MG63 (cell line): ENCODE results near the gene NAPB. TPM values are rescaled to one million over a fixed set of nuclear protein-coding genes. Genes with fewer than 3 reads are reported as not detected.
"Not testable (repeated sequence)": the region's sequence is repeated elsewhere in the genome, so short reads cannot be mapped to it uniquely, and the experiment has no call there.

ENCODE experiments used
- DNase-seq: peaks from one replicate; pipeline ENCODE4 v3.0.0-alpha.2; 2020
- H3K27me3 ChIP-seq: fragments of 250-450 bp; sonication (Bioruptor Pico); 2 replicates; pipeline ENCODE4 v1.5.1; 2020; ENCODE audit warnings: mild to moderate bottlenecking, moderate library complexity
- H3K36me3 ChIP-seq: fragments of 250-450 bp; sonication (Bioruptor Pico); 2 replicates; pipeline ENCODE4 v1.5.1; 2020; ENCODE audit warnings: mild to moderate bottlenecking, moderate library complexity
- H3K4me3 ChIP-seq: fragments of 250-450 bp; sonication (Bioruptor Pico); 2 replicates; pipeline ENCODE4 v1.5.1; 2020; ENCODE audit warnings: mild to moderate bottlenecking, moderate library complexity
- H3K9me3 ChIP-seq: fragments of 250-450 bp; sonication (Bioruptor Pico); 2 replicates; pipeline ENCODE4 v1.5.1; 2020; ENCODE audit warnings: mild to moderate bottlenecking, moderate library complexity
- total RNA-seq: library from RNA; depleted of rRNA; stranded (reverse); fragments of >200 nt; shearing (Covaris generic); gene quantifications from 2 replicates; pipeline ENCODE4 v1.2.3, GENCODE V29; 2014; ENCODE audit warnings: low replicate concordance; rRNA removed

Gene NAPB
- 0.82 and 2.6 TPM in 2 replicates for total RNA-seq

DNA sequence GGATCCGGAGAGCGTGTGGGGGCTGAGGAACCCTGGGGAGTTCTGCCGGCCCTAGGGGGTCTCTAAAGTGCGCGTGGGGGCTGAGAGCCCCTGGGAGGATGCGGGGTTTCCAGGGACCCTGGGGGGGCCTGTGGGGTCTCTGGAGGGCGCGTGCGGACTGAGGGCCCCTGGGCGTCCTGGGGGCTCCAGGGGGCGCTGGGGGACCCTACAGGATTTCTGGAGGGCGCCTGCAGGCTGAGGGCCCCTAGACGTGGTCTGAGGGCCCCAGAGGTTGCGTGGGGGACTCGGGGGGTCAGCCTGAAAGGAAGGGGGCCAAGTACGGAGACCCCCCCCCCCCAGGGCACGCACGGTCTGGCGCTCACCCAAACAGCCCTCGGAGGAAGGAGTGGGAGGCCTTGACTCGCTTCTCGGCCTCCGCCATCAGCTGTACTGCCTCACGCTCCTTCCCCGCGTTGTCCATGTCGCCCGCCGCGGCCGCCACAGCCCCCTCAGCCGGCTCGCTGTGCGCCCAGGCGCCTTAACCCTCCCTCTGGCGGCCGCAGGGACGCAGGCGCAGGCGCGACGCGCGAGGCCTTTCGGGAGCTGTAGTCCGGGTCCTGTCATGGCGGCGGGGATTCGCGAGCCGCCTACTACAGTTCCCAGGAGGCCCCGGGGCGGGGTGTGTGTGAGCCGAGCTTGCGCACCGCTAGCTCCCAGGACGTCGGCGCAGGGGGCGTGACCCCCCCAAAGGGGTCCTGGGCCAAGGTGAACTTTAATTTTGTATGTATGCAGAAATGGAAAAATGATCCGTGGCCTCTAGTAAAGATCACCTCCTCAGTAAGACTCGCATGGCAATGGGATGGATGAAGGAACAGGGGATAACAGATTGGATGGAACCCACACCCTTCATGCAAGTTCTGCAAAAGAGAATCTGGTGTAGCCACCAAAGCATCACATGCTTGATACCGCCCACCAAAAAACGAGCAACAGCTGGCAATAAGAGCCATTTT, at the start of gene NAPB:
Gene NAPB, minus strand, starts transcription at position 546 of the 989 bp plus-strand sequence. Its CDS starts 86 bp downstream, at position 460.
- peak within 1 kb of the TSS; percentile 73 for H3K4me3 ChIP-seq
- no peaks in the 10 kb centered on the region for H3K36me3 ChIP-seq
- no peaks in the 10 kb centered on the region for H3K27me3 ChIP-seq
- DNase-seq: peak; percentile 88
- no peaks in the 10 kb centered on the region for H3K9me3 ChIP-seq

DNA sequence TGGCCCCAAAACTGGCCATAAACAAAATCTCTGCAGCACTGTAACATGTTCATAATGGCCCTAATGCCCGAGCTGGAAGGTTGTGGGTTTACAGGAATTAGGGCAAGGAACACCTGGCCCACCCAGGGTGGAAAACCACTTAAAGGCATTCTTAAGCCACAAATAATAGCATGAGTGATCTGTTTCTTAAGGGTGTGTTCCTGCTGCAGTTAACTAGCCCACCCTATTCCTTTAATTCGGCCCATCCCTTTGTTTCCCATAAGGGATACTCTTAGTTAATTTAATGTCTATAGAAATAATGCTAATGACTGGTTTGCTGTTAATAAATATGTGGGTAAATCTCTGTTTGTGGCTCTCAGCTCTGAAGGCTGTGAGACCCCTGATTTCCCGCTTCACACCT, 45.7 kb upstream of the NAPB start:
- DNase-seq, H3K36me3 ChIP-seq, H3K4me3 ChIP-seq: not testable (repeated sequence)

DNA sequence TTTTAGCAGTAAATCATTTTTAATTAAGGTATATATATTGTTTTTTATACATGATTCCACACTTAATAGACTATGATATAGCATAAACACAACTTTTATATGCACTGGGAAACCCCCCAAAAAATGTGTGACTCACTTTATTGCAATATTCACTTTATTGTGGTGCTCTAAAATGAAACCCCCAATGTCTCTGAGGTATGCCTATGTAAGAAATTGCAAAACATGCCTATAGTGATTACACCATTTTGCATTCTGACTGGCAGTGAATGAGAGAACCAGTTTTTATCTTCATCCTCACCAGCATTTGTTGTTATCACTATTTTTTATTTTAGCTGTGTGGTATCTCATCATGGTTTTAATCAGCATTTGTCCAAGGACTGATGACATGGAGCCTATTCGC, 39.9 kb upstream of the NAPB start:
- Histone ChIP-seq H3K9me3 (no peaks in the 10 kb centered on the region), H3K27me3 (no peaks in the 10 kb centered on the region), H3K36me3 (no peaks in the 10 kb centered on the region), H3K4me3 (no peak overlapping the region)
- no peak for DNase-seq

More for the DNA sequence above, 45.7 kb upstream of the NAPB start:
- not testable (repeated sequence) for H3K27me3 ChIP-seq, H3K9me3 ChIP-seq

DNA sequence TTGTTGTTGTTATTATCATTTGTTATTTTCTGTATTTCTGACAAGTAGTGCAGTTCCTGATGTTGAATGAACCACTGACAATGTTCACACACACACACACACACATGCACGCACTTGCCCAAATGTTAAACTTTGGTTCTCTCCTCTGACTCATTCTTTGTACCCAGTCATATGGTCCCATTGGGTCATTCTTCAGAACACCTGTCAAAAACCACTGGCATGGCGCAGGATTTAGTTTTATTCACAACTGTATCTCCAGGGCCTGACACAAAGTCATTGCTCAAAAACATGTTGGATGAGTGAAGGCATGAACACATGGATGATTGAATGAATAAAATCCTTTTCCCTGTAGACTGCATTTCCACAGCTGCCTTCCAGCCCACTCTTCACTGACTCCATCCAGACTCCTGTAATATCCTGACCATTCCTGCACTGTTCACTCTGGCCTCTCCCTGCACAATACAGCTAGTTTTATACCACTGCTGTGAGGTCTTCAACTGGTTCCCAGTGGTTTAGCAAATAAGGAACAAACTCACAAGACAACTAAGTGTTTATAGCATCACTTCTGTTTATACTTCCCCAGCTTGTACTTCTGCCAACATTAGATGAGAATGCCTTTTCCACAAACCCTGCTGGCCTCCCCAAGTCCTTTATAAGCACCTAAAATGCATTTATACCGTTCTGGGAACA, 38.3 kb upstream of the NAPB start:
- DNase-seq: no peak
- Histone ChIP-seq H3K4me3 (no peak overlapping the region), H3K27me3 (no peaks in the 10 kb centered on the region), H3K9me3 (no peaks in the 10 kb centered on the region), H3K36me3 (no peaks in the 10 kb centered on the region)

DNA sequence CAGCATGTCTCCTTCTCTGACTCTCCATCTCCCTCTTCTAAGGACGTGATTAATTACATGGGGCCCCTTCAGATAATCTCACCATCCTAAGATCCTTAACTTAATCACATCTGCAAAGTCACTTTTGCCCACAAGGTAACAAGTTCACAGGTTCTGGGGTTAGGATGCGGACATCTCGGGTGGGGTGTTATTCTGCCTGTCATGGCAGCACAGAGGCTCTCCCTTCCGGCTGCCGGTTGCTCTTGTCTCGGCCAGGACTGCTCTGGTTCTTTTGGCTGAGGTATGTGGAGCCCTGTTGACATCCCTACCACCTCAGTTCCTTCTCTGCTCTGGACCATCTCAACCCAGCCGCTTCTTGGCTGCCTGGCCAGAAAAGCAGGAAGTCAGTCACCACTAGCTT, 35.6 kb upstream of the NAPB start:
- H3K36me3 ChIP-seq: no peaks in the 10 kb centered on the region
- DNase-seq: no peak
- no peaks in the 10 kb centered on the region for H3K9me3 ChIP-seq
- no peaks in the 10 kb centered on the region for H3K27me3 ChIP-seq
- no peak overlapping the region for H3K4me3 ChIP-seq

DNA sequence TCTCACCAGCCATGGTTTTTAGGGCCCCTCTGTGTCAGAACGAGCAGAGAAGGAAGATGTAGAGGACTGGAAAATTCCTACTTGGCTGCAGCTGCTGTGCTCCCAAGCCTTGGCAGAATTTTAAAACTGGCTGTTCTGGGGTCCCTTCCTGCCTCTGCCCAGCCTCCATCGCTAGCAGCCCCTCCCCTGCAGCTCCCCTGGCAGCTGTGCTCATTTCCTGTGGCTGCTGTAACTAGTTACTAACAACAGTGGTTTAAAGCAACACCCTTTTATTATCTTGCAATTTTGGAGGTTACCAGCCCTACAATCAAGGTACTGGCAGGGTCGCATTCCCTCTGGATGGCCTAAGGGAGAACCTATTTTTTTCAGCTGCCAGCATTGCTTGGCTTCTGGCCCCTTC, 35.1 kb upstream of the NAPB start:
- no peaks in the 10 kb centered on the region for H3K36me3 ChIP-seq
- no peaks in the 10 kb centered on the region for H3K27me3 ChIP-seq
- no peak for DNase-seq
- no peaks in the 10 kb centered on the region for H3K9me3 ChIP-seq
- H3K4me3 ChIP-seq: no peak overlapping the region

DNA sequence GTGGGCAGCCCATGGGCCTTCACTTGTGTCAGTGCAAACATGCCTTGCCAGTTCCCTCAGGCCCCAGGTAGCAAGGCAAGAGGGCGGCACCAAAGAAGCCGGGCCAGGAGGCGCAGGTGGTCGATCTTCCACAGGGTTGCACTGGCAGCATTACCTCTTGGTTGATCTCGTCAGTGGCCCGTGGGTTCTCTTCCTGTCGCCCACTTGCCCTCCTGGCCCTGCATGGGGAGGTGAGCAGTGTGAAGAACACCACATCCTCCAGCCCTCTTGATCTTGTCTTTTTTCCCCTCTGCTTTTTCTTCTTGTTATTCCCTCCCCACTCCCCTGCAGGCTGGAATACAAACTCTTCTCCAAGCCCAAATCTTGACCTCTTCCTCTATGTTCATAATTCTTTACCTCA, 34.4 kb upstream of the NAPB start:
- no peaks in the 10 kb centered on the region for H3K36me3 ChIP-seq
- H3K9me3 ChIP-seq: no peaks in the 10 kb centered on the region
- no peak overlapping the region for H3K4me3 ChIP-seq
- H3K27me3 ChIP-seq: no peaks in the 10 kb centered on the region
- DNase-seq: no peak

DNA sequence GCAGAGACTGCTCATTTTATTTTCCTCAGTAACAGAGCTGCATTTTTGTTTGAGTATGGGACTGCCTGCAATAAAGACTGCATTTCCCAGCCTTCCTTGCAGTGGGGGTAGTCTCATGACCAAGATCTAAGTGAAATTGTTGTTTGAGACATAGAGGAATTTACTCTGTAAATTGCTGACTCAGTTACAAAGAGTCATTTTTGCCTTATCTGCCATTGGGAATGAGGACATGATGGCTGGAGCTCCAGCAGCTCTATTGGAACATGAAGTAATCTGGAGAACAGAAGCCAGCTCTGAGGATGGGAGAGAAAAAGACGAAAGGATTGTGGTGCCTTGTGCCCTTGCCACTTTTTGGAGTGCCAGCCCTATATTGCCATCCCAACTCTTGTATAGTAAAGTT, 33.5 kb upstream of the NAPB start:
- Histone ChIP-seq H3K4me3 (no peak overlapping the region), H3K36me3 (no peaks in the 10 kb centered on the region), H3K9me3 (no peaks in the 10 kb centered on the region), H3K27me3 (no peaks in the 10 kb centered on the region)
- DNase-seq: no peak

DNA sequence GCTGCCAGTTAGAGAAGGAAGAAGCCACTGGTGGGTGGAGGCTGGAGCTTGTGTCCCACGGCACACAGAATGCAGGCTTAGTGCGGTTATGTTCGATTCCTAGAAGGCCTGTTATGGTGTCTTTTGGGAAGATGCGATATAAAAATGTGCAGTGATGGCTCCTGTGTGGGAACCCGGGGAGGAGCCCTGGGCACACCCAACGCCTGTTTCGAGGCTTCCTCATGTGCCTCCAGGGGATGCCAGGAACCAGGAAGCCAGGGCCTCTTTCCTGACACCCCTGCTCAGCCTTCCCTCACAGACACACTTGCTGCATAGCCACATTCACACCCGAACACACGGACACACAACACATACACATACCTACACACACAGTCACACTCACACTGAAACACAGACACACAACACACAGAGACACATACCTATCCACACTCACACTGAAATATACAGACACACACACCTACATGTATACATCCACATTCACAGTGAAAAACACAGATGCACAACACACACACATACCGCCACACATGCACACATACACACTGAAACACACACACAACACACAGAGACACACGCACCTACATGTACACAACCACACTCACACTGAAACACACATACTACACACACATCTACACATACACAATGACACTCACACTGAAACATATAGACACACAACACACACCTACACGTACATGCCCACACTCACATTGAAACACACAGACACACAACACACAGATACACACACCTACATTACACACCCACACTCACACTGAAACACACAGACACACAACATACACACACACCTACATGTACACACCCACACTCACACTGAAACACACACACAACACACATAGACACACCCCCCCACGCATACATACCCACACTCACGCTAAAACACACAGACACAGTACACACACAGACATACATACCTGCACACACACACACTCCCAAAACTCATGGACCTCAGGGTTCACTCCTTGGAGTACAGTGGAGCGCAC, 32.6 kb upstream of the NAPB start:
- Histone ChIP-seq H3K36me3 (no peaks in the 10 kb centered on the region), H3K27me3 (no peaks in the 10 kb centered on the region), H3K9me3 (no peaks in the 10 kb centered on the region), H3K4me3 (no peak overlapping the region)
- DNase-seq: no peak

DNA sequence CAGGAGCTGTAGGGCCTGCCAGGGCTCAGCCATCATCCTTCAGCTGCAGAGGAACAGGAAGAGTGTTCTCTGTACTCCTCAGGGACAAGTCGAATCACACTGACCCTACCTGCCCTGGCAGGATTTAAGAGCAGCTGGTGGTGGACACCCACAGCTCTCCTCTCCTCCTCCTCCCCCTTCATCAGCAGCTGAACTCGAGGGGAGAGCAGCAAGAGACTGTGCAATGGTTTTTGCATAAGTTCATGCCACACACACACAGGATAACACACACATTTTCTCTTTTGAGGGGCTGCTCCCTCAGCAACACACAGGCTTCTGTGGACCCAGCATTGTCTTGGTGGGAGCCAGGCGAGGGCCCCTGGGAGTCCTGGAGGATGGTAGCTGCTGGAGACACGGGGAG, 31.5 kb upstream of the NAPB start, which contains the start of gene CST11:
Gene CST11, minus strand, starts transcription at position 101 of the 400 bp plus-strand sequence. Its CDS starts 65 bp downstream, at position 36.
- Histone ChIP-seq H3K9me3 (no peaks in the 10 kb centered on the region), H3K27me3 (no peaks in the 10 kb centered on the region)

DNA sequence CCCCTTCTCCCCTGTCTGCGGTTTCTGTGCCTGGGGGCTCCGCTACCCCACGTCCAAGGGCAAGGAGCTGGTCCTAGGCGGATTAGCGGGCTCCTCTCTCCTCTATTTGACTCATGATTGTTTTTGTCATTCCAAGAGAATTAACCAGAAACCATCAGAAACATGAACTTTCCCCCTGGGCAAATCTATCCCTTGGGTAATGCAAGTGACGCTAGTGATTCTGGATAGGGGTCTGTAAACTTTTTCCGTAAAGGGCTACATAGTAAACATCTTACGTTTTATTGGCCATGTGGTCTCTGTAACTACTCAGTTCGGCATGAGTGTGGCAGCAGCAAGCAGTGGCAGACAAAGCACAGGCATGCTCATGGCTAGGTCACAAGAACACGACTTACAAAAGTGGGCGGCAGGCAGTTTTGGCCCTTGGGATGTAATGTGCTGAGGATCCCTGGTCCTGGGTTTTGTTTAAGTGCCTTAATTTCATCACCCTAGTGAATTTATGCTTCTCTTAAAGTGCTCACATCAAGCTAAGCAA, 30.7 kb upstream of the NAPB start:
- H3K9me3 ChIP-seq: no peaks in the 10 kb centered on the region
- H3K36me3 ChIP-seq: no peaks in the 10 kb centered on the region
- no peaks in the 10 kb centered on the region for H3K27me3 ChIP-seq
- H3K4me3 ChIP-seq: no peak overlapping the region
- DNase-seq: no peak

More for the DNA sequence above, 31.5 kb upstream of the NAPB start, which contains the start of gene CST11:
- Histone ChIP-seq H3K4me3 (no peak within 1 kb of the TSS), H3K36me3 (no peaks in the 10 kb centered on the region)
- DNase-seq: no peak

DNA sequence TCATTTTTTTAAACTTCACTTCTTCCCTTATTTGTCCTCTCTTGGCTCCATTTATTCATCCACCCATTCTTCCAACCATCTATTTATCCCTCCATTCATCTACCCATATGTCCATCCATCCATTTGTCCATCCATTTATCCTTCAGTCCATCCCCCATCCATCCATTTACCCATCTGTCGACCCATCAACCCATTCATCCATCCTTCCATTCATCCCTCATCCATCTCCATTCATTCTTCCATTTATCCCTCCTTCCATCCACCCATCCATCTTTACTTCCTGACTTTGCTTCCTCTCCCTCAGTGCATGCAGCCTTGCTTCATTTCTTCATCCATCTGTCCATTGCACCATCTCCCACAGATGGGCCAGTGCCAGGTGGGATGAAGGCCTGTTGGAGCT, 29.6 kb upstream of the NAPB start:
- H3K4me3 ChIP-seq: no peak overlapping the region
- no peak for DNase-seq
- H3K27me3 ChIP-seq: no peaks in the 10 kb centered on the region
- H3K36me3 ChIP-seq: no peaks in the 10 kb centered on the region
- H3K9me3 ChIP-seq: no peaks in the 10 kb centered on the region

DNA sequence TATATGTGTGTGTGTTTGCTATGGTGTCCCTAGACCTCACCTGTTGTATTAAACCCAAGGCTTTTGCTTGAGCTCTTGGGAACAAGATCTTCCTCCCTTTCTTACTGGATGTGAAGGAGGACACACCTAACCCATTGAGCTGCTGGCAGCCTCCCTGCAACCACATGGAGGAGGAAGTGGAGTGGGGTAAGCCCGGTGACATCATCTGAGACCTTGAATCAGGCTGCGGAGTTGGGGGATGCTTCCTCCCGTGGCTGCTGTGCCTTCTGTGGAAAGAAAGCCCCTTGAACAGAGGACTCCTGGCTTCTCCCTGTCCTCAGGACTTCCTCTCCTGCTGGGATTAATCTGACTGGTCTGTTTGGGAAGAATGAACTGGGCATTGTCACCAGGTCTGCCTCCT, 28.1 kb upstream of the NAPB start:
- Histone ChIP-seq H3K36me3 (no peaks in the 10 kb centered on the region), H3K4me3 (no peak overlapping the region), H3K9me3 (no peaks in the 10 kb centered on the region), H3K27me3 (no peaks in the 10 kb centered on the region)
- no peak for DNase-seq

DNA sequence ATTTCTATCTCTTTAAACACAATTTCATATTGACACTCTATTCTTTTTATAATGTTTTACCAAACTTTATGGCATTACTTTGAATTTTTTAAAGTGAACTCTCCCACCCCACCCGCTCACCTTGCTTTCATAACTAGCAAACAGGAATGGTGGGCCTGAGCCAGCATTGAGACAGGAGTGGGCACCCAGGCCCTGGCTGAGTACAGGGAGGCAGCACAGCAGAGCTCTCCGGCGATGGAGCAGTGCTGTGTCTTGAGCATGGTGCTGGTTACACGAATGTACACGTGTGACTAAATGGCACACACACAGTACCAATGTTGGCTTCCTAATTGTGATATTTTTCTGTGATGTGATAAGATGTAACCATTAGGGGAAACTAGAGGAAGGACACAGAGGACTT, 26.9 kb upstream of the NAPB start:
- H3K36me3 ChIP-seq: no peaks in the 10 kb centered on the region
- no peaks in the 10 kb centered on the region for H3K9me3 ChIP-seq
- DNase-seq: no peak
- H3K4me3 ChIP-seq: no peak overlapping the region
- H3K27me3 ChIP-seq: no peaks in the 10 kb centered on the region

DNA sequence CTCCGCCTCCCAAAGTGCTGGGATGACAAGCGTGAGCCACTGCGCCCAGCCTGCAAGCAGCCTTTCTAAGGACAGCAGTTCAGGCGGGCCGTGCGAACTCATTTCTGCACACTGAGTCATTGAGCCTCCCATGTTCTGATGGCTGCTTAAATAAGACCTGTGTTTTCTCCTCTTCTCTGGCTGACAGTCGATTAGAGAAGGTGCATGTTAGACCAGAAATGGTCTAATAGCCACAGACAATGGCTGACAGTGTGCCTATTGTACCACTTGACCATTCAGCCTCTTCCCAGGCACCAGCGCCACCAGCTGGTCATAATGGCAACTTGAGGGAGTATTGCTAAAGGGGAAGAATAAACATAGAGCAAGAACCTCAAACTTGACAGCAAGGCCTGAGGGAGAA, 25.2 kb upstream of the NAPB start:
- Histone ChIP-seq H3K4me3 (no peak overlapping the region), H3K36me3 (no peaks in the 10 kb centered on the region), H3K9me3 (no peaks in the 10 kb centered on the region), H3K27me3 (no peaks in the 10 kb centered on the region)
- DNase-seq: no peak

DNA sequence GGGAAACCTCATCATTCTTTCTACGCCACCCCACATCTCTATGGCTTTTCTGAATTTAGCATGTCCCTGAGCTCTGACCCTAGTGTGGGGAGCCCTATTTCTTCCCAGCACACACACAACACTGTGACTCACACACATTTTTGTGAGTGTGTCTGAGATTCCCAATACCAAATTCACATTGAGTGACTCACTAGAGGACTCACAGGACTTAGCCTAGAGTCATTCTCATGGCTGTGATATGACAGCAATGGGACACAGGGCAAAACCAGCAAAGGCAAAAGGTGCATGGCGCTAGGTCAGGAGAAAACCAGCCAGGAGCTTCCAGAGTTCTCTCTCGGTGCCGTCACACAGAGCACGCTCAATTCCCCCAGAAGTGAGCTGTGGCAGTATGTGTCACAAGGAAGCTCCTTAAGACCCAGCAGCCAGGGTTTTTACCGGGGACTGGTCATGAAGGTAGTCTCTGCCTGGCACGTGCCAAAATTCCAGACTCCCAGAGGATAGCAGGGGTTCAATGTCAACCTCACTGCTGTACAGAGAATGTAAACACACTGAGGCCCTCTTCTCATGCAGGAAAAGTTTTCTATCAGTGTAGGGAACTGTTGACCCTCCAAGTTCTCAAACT, 24.4 kb upstream of the NAPB start:
- H3K4me3 ChIP-seq: no peak overlapping the region
- no peaks in the 10 kb centered on the region for H3K9me3 ChIP-seq
- no peak for DNase-seq
- no peaks in the 10 kb centered on the region for H3K27me3 ChIP-seq
- no peaks in the 10 kb centered on the region for H3K36me3 ChIP-seq
